GM19455 (cell line): ENCODE measurements around the gene ZNF592.

ENCODE experiments used
- ATAC-seq: cut with Tn5 transposase; IDR thresholded peaks from one replicate; pipeline ENCODE4 v1.9.1; 2021; ENCODE audit not compliant: unreplicated experiment

The ZNF592 gene

GRCh38 chr15:84775867-84776449 lies 27.6 kb downstream of the ZNF592 start:
- no peak for ATAC-seq

GRCh38 chr15:84778194-84778593 lies 29.8 kb downstream of the ZNF592 start:
- ATAC-seq = no peak

GRCh38 chr15:84780492-84780891 lies 32.1 kb downstream of the ZNF592 start:
- ATAC-seq = no peak

GRCh38 chr15:84781495-84781894 lies 33.1 kb downstream of the ZNF592 start:
- ATAC-seq = no peak

GRCh38 chr15:84782346-84782745 lies 34.0 kb downstream of the ZNF592 start:
- no peak for ATAC-seq

- ATAC-seq = no peak
Measured at GRCh38 chr15:84783493-84784251, 35.3 kb downstream of the ZNF592 start.

- ATAC-seq = no peak
Measured at GRCh38 chr15:84784262-84784661, 35.9 kb downstream of the ZNF592 start.

GRCh38 chr15:84785053-84785452 lies 36.7 kb downstream of the ZNF592 start:
- no peak for ATAC-seq

- no peak for ATAC-seq
Measured at GRCh38 chr15:84788500-84788899, 40.1 kb downstream of the ZNF592 start.

- no peak for ATAC-seq
Measured at GRCh38 chr15:84789762-84790161, 41.4 kb downstream of the ZNF592 start.

GRCh38 chr15:84790676-84791075 lies 42.3 kb downstream of the ZNF592 start:
- ATAC-seq = no peak

GRCh38 chr15:84791763-84792162 lies 43.4 kb downstream of the ZNF592 start:
- no peak for ATAC-seq

GRCh38 chr15:84793431-84794161 lies 45.2 kb downstream of the ZNF592 start:
- no peak for ATAC-seq

- no peak for ATAC-seq
Measured at GRCh38 chr15:84794162-84794547, 45.8 kb downstream of the ZNF592 start.

- no peak for ATAC-seq
Measured at GRCh38 chr15:84795186-84795585, 46.8 kb downstream of the ZNF592 start.

- ATAC-seq = no peak
Measured at GRCh38 chr15:84797212-84797611, 48.8 kb downstream of the ZNF592 start.

GRCh38 chr15:84797801-84798200 lies 49.4 kb downstream of the ZNF592 start:
- no peak for ATAC-seq

- no peak for ATAC-seq
Measured at GRCh38 chr15:84798436-84798946, 50.1 kb downstream of the ZNF592 start.

- no peak for ATAC-seq
Measured at GRCh38 chr15:84799511-84800187, 51.3 kb downstream of the ZNF592 start.

- ATAC-seq = no peak
Measured at GRCh38 chr15:84800365-84800806, 52.0 kb downstream of the ZNF592 start.
